ENCODE data around the gene PLEKHO1. TPM values are rescaled to one million over a fixed set of nuclear protein-coding genes. Genes with fewer than 3 reads are reported as not detected.

The PLEKHO1 gene
- total RNA-seq, 3 donors from 2014 or later (not counting 1 experiment from before 2014, with no cell fraction given), result 53.3 to 73.8 (median 64.6) TPM

GRCh38 chr1:150151291-150152181 is 1.8 kb downstream of the PLEKHO1 start:
- Mint-ChIP-seq H3K27me3 (ENCODE audit: low read depth in 2 of 2) (no peaks in the 10 kb centered on the region), H3K4me3 (peak overlapping the region; percentile 96), H3K4me1 (peaks cover 32 to 52% of the 10 kb centered on the region in 2 donors), H3K36me3 (no peaks in the 10 kb centered on the region), H3K27ac (peak overlapping the region; percentile 88 to 95), H3K9me3 (no peaks in the 10 kb centered on the region)
- ATAC-seq (peak; percentile 68 to 74 (median 69)), DNase-seq (peak; percentile 66 to 84)
- Histone ChIP-seq H3K9me3 (ENCODE audit: control insufficient read depth, insufficient read depth, low read length) (no peaks in the 10 kb centered on the region), H3K4me1 (ENCODE audit: control insufficient read depth, insufficient read depth, low read length) (peaks cover 32% of the 10 kb centered on the region), H3K4me3 (ENCODE audit: low read length) (peak overlapping the region; percentile 79), H3K27ac (ENCODE audit: low read length) (peak overlapping the region; percentile 79), H3K36me3 (ENCODE audit: control insufficient read depth, insufficient read depth, low read length) (peaks cover 28% of the 10 kb centered on the region), H3K27me3 (ENCODE audit: control insufficient read depth, insufficient read depth, low read length) (no peaks in the 10 kb centered on the region)
- no peak for TF ChIP-seq CTCF (IDR thresholded peaks at IDR 0.05)
- WGBS (ENCODE audit: insufficient coverage), result 8% methylated on average over 14 of the region's 15 CpGs
- intact Hi-C loops (cut with micrococcal nuclease), result loop anchor here (5.0 kb wide), 2 partner anchors 36 to 84 kb away; partner anchors contain the start of gene VPS45

- Histone ChIP-seq H3K4me1 (ENCODE audit: control insufficient read depth, insufficient read depth, low read length) (peaks cover 32% of the 10 kb centered on the region), H3K36me3 (ENCODE audit: control insufficient read depth, insufficient read depth, low read length) (peaks cover 34% of the 10 kb centered on the region), H3K27me3 (ENCODE audit: control insufficient read depth, insufficient read depth, low read length) (no peaks in the 10 kb centered on the region), H3K27ac (ENCODE audit: low read length) (peak overlapping the region; percentile 79), H3K9me3 (ENCODE audit: control insufficient read depth, insufficient read depth, low read length) (no peaks in the 10 kb centered on the region), H3K4me3 (ENCODE audit: low read length) (no peak overlapping the region)
- H3K4me3 Mint-ChIP-seq, result peak overlapping the region; percentile 96
- DNase-seq (no peak), ATAC-seq (no peak)
- H3K9me3 Mint-ChIP-seq, result no peaks in the 10 kb centered on the region
- TF ChIP-seq CTCF (IDR thresholded peaks at IDR 0.05), result no peak
- peak overlapping the region; percentile 88 to 95 for H3K27ac Mint-ChIP-seq
- 73% methylated on average over 2 of the region's 2 CpGs for WGBS (ENCODE audit: insufficient coverage)
- no peaks in the 10 kb centered on the region for H3K27me3 Mint-ChIP-seq (ENCODE audit: low read depth in 2 of 2)
- no peaks in the 10 kb centered on the region for H3K36me3 Mint-ChIP-seq
- intact Hi-C loops (cut with micrococcal nuclease), result loop anchor here (5.0 kb wide), 2 partner anchors 35 to 85 kb away; partner anchors contain the start of gene VPS45
- peaks cover 25 to 46% of the 10 kb centered on the region in 2 donors for H3K4me1 Mint-ChIP-seq
Measured at GRCh38 chr1:150152182-150152536, 2.4 kb downstream of the PLEKHO1 start.

- peak overlapping the region; percentile 21 to 35 for H3K27ac Mint-ChIP-seq
- no peak for TF ChIP-seq CTCF (IDR thresholded peaks at IDR 0.05)
- H3K27me3 Mint-ChIP-seq (ENCODE audit: low read depth in 2 of 2), result no peaks in the 10 kb centered on the region
- H3K27me3 ChIP-seq (ENCODE audit: control insufficient read depth, insufficient read depth, low read length), result no peaks in the 10 kb centered on the region
- DNase-seq (no peak), ATAC-seq (no peak)
- peaks cover 32% of the 10 kb centered on the region for H3K4me1 ChIP-seq (ENCODE audit: control insufficient read depth, insufficient read depth, low read length)
- no peaks in the 10 kb centered on the region for H3K9me3 ChIP-seq (ENCODE audit: control insufficient read depth, insufficient read depth, low read length)
- H3K4me3 ChIP-seq (ENCODE audit: low read length), result no peak overlapping the region
- no peak overlapping the region for H3K4me3 Mint-ChIP-seq
- H3K4me1 Mint-ChIP-seq, result peaks cover 24 to 45% of the 10 kb centered on the region in 2 donors
- no peak overlapping the region for H3K27ac ChIP-seq (ENCODE audit: low read length)
- peaks cover 42% of the 10 kb centered on the region for H3K36me3 ChIP-seq (ENCODE audit: control insufficient read depth, insufficient read depth, low read length)
- H3K9me3 Mint-ChIP-seq, result no peaks in the 10 kb centered on the region
- intact Hi-C loops (cut with micrococcal nuclease), result loop anchor here (5.0 kb wide), 2 partner anchors 34 to 86 kb away; partner anchors contain the start of gene VPS45
- 74% methylated on average over 7 of the region's 8 CpGs for WGBS (ENCODE audit: insufficient coverage)
- H3K36me3 Mint-ChIP-seq, result peaks cover 3% of the 10 kb centered on the region
Measured at GRCh38 chr1:150152772-150153456, 3.2 kb downstream of the PLEKHO1 start.
